NCI-H1048 (cell line): ENCODE data around the gene TCF15.

Experiments
- DNase-seq: peaks from one replicate; lab custom pipeline; 2025; lab: John Stamatoyannopoulos, UW

The TCF15 gene, protein sequence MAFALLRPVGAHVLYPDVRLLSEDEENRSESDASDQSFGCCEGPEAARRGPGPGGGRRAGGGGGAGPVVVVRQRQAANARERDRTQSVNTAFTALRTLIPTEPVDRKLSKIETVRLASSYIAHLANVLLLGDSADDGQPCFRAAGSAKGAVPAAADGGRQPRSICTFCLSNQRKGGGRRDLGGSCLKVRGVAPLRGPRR

GRCh38 chr20:610130-611046 lies at the start of gene TCF15:
TCF15 (minus strand) TSS chr20:610309; CDS start chr20:610237, 72 bp downstream.
- DNase-seq: no peak

GRCh38 chr20:658731-659291 lies 48.7 kb upstream of the TCF15 start:
- DNase-seq: no peak

GRCh38 chr20:658202-658601 lies 48.1 kb upstream of the TCF15 start:
- DNase-seq: no peak

DNA sequence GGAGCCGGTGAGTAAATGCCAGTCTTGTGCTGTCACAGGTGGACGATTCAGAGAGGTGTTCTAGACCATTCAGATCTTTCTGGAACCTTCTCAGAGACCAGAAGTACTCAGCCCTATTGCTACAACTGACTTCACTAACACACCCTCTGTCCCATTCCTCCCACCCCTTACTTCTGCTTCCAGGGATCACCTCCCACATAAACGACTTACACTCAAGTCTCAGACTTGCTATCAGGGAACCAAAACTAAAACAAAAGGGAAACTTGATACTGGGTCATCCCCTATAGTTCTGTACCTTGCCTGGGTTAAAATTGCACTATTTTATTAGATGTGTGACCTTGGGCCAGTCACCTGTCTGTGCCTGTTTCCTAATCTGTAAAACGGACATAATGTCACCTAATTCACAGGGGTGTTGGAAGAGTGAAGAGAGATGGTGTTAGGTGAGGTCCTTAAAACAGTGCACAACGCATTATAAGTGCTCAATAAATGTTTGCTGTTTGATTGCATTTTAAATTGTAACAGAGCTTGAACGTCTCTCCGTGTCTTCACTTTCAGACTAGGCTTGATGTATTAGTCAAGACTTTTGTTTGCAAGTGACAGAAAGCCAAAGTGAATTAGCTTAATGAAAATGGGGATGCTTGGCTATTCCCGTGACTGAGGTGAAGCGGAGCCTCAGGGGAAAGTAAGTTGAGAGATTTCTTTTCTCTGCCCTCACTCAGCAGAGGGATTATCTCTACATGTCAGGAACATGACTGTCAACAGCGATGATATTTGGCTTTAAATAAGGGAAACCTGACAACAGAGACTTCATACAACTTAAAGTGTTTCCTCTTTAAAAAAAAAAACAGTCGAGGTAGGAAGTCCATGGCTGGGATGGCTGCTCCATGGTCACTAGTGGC lies 45.9 kb upstream of the TCF15 start:
- no peak for DNase-seq

DNA sequence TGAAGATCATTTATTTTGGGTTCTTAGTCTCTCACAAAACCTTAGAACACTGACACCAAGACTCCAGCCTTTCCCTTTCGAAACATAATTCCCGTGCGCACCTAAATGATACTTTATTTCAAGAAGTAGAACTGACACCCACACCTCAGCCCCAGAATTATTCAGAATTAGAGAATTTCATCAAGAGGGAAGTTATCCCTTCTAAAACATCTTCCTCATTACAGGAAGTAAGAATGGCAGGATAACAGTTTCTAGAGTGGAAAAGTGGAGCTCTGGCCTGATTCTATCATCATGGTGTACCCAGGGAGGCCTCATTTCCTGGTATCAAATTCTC lies 44.3 kb upstream of the TCF15 start:
- no peak for DNase-seq

DNA sequence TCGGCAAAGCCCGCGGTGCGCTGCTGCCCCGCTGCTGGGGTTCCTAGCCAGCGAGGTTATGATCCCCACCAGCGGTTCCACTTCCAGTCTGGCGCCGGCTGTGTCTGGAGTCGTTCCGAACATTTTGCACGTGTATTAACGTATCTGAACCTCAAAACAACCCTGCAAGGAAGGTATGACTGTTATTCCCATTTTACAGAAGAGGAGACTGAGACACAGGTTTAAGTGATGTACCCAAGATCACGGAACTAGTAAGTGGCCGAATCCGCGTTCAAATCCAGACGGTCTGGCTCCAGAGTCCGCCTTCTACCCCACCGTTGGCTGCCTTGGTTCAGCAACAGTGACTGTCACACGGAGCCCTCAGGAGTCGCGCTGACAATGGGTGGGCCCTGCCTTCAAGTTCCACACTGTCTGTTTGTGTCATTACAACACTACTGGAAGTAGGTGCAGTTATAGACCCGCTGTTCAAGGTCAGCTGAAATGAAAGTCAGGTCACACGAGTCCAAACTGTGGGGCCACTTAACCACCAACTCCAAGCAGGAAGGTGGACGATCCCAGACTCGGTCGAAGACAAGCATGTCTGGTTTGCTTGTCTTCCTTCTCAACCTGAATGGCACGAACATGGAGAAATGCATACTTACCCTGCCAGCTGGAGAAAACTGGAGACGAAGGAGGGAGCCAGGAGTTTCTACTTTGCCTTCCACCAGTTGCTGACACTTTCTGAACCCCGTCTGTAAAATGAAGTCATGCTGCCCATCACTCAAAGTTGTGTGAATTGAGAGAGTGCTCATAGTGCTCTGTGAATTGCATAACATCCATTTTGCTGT lies 43.7 kb upstream of the TCF15 start:
- DNase-seq: no peak

GRCh38 chr20:653110-653589 lies 43.0 kb upstream of the TCF15 start, which contains the start of gene SRXN1:
SRXN1 (minus strand) TSS chr20:653200; CDS start chr20:653185, 15 bp downstream.
- peak; percentile 56 for DNase-seq

- DNase-seq: no peak
Measured at GRCh38 chr20:652615-653109, 42.6 kb upstream of the TCF15 start.

DNA sequence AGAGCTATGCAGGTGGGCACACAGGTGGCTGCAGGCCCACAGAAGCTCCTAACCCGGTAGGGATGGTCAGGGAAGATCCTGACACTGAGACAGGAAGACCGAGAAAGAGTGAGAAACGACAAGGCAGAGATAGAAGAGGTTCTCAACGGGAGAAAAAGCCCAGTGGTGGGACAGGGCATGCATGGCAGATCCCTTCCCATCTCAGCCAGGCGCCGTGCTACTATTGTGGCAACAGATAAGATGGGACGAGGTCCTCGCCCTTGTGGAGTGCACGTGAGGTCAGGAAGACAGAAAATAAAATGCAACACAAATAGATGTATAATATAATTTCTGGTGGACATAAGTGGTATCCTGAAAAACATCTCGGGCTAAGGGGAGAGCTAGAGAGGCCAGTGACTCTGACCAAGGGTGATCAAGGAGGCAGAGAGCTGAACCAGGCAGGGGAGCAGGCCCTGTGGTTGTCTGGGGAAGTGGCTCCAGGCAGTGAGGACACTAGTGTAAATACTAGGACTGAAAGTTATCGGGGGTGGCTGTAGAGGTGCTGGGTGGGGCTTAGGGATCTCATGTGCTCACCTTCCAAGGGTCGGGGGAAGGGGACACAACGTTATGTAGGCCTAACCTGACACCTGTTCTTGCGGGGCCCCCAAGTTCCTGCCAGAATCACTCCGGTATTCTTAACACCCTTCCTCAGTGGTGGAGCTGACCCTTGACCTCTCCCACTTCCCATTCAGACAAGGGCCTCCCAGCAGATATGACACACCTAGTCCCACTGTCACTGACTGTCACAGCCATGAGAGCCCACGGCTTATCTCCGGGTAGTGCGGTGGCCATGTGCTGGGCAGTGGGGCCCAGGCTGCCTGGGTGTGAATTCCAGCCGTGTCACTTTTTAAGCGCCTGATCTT lies 41.9 kb upstream of the TCF15 start:
- DNase-seq: no peak

- no peak for DNase-seq
Measured at GRCh38 chr20:650954-651353, 40.8 kb upstream of the TCF15 start.

GRCh38 chr20:650281-650680 lies 40.2 kb upstream of the TCF15 start:
- DNase-seq: no peak

GRCh38 chr20:647479-648019 lies 37.4 kb upstream of the TCF15 start:
- DNase-seq: no peak

DNA sequence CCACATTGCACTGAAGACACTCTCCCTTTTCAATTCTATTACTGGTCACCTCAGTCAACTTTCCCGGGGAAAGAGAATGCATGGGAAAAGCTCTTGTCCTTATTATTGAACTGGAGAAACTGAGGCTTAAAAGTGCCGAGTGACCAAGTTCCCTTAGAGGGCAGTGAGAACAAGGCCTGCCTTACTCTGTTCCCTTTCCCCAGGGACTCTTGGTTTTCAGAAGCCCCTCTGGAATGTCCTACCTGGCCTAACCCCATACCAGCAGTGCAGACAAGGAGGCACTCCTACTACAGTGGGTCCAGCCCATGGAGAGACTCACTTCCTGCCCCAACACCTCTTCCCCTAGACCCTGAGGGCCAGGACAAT lies 36.7 kb upstream of the TCF15 start:
- no peak for DNase-seq

DNA sequence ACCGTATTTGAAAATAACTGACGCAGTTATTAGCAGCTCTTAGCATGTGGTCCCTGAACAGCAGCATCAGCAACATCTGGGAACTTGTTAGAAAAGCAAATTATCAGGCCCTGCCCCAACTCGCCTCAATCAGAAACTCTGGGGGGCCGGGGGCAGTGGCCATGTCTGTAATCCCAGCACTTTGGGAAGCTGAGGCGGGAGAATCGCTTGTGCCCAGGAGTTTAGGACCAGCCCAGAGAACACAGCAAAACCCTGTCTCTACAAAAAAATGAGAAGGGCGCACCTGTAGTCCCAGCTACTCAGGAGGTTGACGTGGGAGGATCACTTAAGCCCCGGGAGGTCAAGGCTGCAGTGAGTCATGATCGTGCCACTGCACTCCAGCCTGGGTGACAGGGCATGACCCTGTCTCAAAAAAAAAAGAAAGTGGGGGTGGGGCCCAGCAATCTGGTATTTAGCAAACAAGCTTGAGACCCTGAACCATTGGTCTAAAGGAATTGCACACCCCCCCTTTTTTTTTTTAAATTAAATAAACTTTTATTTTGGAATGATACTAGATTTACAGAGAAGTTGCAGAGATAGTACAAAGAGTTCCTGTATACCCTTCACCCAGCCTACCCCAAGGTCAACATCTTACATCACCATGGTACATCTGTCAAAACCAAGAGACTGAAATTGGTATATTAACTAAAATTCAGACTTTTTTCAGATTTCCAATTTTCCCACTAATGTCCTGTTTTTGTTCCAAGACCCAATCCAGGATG lies 36.2 kb upstream of the TCF15 start:
- DNase-seq: no peak

GRCh38 chr20:645318-646106 lies 35.4 kb upstream of the TCF15 start:
- DNase-seq: peak; percentile 18

DNA sequence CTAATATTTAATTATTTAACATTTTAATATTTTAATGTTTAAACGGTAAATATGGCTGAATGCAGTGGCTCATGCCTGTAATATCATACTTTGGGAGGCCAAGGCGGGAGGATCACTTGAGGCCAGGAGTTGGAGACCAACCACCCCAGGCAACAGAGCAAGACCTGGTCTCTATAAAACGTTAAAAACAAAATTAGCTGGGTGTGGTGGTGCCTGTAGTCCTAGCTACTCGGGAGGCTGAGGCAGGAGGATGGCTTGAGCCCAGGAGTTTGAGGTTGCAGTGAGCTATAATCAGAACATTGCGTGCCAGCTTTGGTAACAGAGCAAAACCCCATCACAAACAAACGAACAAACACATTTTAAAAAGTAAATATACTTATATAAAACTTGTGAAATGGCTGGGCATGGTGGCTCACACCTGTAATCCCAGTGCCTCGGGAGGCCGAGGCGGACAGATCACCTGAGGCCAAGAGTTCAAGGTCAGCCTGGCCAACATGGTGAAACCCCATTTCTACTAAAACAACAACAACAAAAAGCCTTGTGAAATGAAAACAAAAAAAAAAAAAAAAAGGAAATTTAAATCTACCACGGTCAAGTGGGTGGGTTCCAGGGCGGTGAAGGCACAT lies 34.7 kb upstream of the TCF15 start:
- DNase-seq: no peak

DNA sequence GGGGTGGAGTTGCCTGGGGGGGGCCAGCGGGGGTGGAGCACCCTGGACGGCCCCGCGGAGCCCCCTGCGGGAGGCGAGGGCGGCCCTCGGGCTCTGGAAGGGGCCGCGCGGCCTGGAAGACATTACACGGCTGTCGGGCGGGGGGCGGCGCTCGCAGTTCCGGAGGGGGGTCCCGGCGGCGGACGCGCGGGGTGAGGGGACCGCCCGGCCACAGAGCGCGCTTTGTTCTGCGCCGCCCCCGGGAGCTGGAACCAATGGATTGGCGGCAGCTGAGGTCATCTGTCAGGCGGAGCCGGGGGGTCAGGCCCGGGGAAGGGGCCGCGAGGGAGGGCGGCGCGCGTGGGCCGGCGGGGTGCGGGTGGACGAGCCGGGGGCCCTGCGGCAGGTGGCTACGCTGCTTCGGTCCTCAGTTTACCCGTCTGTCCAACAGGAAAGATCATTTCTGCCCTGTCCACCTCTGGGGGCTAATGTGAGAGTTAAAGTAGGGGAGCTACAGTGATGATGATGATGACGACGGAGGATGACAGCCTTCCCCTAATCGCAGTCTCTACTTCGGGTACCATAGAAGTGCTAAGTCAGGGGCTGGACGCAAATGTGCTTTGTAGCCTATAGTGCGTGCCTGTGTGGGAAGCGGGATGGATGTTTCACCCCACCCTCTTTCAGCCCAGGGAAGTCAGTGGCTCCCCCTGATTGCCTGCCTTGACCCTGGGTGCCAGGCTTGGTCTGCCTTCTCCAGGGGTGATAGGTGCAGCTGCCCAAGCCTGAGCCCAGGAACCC lies 32.5 kb upstream of the TCF15 start:
- DNase-seq: no peak
